GM23248 (cell line): ENCODE measurements around the gene PIM1.

Experiments
- EZH2 ChIP-seq: fragments of 200-600 bp; sonication (generic); IDR thresholded peaks from 2 replicates; pipeline ENCODE4 v1.6.1; 2018; ENCODE audit warnings: antibody characterized with exemption, mild to moderate bottlenecking; ENCODE audit not compliant: insufficient read depth, poor library complexity, severe bottlenecking
- EZH2phosphoT487 ChIP-seq: fragments of 200-600 bp; sonication (generic); IDR thresholded peaks from 2 replicates; pipeline ENCODE4 v1.6.1; 2018; ENCODE audit warnings: antibody characterized with exemption, moderate library complexity, mild to moderate bottlenecking, low read depth; ENCODE audit not compliant: insufficient read depth

DNA sequence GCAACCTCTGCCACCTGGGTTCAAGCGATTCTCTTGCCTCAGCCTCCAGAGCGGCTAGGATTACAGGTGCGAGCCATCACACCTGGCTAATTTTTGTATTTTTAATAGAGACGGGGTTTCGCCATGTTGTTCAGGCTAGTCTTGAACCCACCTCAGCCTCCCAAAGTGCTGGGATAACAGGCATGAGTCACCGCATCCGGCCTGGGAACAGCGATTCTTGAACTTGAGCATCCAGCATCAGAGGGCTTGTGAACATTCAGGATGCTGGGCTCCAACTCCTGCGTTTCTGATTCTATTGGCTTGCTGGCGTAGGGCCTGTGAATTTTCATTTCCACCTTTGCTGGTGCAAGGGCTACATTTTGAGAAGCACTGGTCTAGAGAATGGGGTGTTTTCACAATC, 24.5 kb upstream of the PIM1 start:
- TF ChIP-seq EZH2phosphoT487 (no peak), EZH2 (no peak)
